IMR-90 (cell line): ENCODE results near the gene DUS2. TPM values are rescaled to one million over a fixed set of nuclear protein-coding genes. Genes with fewer than 3 reads are reported as not detected.

Experiments
- ATAC-seq: fragments of 200-7000 bp; cut with Tn5 transposase; 2 replicates; pipeline ENCODE4 v1.9.1; 2020; ENCODE audit warnings: low read depth, mild to moderate bottlenecking, moderate library complexity
- BruUV-seq: library from RNA; stranded (reverse); fragments of 400-500 nt; replicated peaks from 2 replicates; lab custom pipeline; 2021; lab: Mats Ljungman, UMichigan
- CTCF ChIA-PET: fragments of 300-600 bp; formaldehyde crosslinking; extraction: SDS; loops from one replicate; lab custom pipeline; 2021; ENCODE audit warnings: antibody characterized with exemption; lab: Yijun Ruan, JAX
- POLR2A ChIA-PET: fragments of 300-600 bp; sonication (Branson Sonifier 250); formaldehyde crosslinking; loops from one replicate; lab custom pipeline; 2022; ENCODE audit warnings: antibody characterized with exemption; ENCODE audit not compliant: unreplicated experiment; lab: Charles Lee
- DNase-seq: peaks from one replicate; pipeline ENCODE4 v3.0.0; 2013
- H2AFZ ChIP-seq: replicated peaks from 2 replicates; pipeline ENCODE3; 2013; ENCODE audit warnings: low read length, mild to moderate bottlenecking; ENCODE audit not compliant: poor library complexity
- H2AK5ac ChIP-seq: 2 replicates; pipeline ENCODE4 v1.6.1; 2013; ENCODE audit warnings: low read depth, low read length, inconsistent platforms
- H2AK9ac ChIP-seq: replicated peaks from 2 replicates; pipeline ENCODE3; 2013; ENCODE audit warnings: mild to moderate bottlenecking, low read depth, low read length, moderate library complexity; ENCODE audit not compliant: poor library complexity
- H2BK120ac ChIP-seq: 2 replicates; pipeline ENCODE4 v1.6.1; 2013; ENCODE audit warnings: low read depth, low read length, inconsistent platforms
- H2BK15ac ChIP-seq: 3 replicates; pipeline ENCODE4 v1.6.1; 2013; ENCODE audit warnings: low read depth, low read length, inconsistent platforms
- H2BK20ac ChIP-seq: 2 replicates; pipeline ENCODE4 v1.6.1; 2013; ENCODE audit warnings: low read depth, mild to moderate bottlenecking, inconsistent platforms, low read length, moderate library complexity
- H2BK5ac ChIP-seq: 2 replicates; pipeline ENCODE4 v1.6.1; 2013; ENCODE audit warnings: mild to moderate bottlenecking, low read depth, low read length, inconsistent platforms; ENCODE audit not compliant: poor library complexity, severe bottlenecking
- H3K14ac ChIP-seq: replicated peaks from 2 replicates; pipeline ENCODE4 v1.6.1; 2013; ENCODE audit warnings: low read depth, low read length, inconsistent platforms
- H3K18ac ChIP-seq: 2 replicates; pipeline ENCODE4 v1.6.1; 2013; ENCODE audit warnings: low read depth, low read length, control low read depth
- H3K23ac ChIP-seq: 2 replicates; pipeline ENCODE4 v1.6.1; 2013; ENCODE audit warnings: low read depth, low read length, inconsistent platforms
- H3K27ac ChIP-seq: 2 replicates; pipeline ENCODE4 v1.5.1; 2013; ENCODE audit warnings: mild to moderate bottlenecking, control low read depth, low read length; ENCODE audit not compliant: insufficient read depth
- H3K27me3 ChIP-seq: 2 replicates; pipeline ENCODE4 v1.6.1; 2013; ENCODE audit warnings: low read length; ENCODE audit not compliant: control insufficient read depth, insufficient read depth
- H3K36me3 ChIP-seq: 2 replicates; pipeline ENCODE4 v1.6.1; 2013; ENCODE audit warnings: low read length, mixed read lengths; ENCODE audit not compliant: control insufficient read depth, insufficient read depth
- H3K4ac ChIP-seq: 2 replicates; pipeline ENCODE4 v1.6.1; 2013; ENCODE audit warnings: low read depth, low read length, inconsistent platforms
- H3K4me1 ChIP-seq: 2 replicates; pipeline ENCODE4 v1.6.1; 2013; ENCODE audit warnings: low read length, mixed read lengths; ENCODE audit not compliant: control insufficient read depth, insufficient read depth
- H3K4me2 ChIP-seq: 2 replicates; pipeline ENCODE4 v1.6.1; 2013; ENCODE audit warnings: low read depth, mild to moderate bottlenecking, control low read depth, low read length, moderate library complexity
- H3K4me3 ChIP-seq: 2 replicates; pipeline ENCODE4 v1.5.1; 2013; ENCODE audit warnings: low read depth, mild to moderate bottlenecking, control low read depth, low read length, moderate library complexity; ENCODE audit not compliant: insufficient read depth
- H3K56ac ChIP-seq: 2 replicates; pipeline ENCODE4 v1.6.1; 2013; ENCODE audit warnings: low read length, inconsistent platforms; ENCODE audit not compliant: insufficient read depth; ENCODE audit errors: extremely low read depth
- H3K79me1 ChIP-seq, 2 experiments: 2 replicates each; pipeline ENCODE4 v1.6.1; 2013; ENCODE audit warnings: low read length in 2 of 2, inconsistent platforms in 1 of 2, low read depth in 1 of 2
- H3K9ac ChIP-seq: 2 replicates; pipeline ENCODE4 v1.6.1; 2013; ENCODE audit warnings: low read depth, low read length, control low read depth
- H3K9me1 ChIP-seq: 2 replicates; pipeline ENCODE4 v1.6.1; 2013; ENCODE audit warnings: low read length, inconsistent platforms; ENCODE audit not compliant: insufficient read depth
- H3K9me3 ChIP-seq: 2 replicates; pipeline ENCODE4 v1.6.1; 2013; ENCODE audit warnings: low read length; ENCODE audit not compliant: control insufficient read depth, insufficient read depth
- H4K20me1 ChIP-seq: 2 replicates; pipeline ENCODE4 v1.6.1; 2013; ENCODE audit warnings: low read length, inconsistent platforms; ENCODE audit not compliant: insufficient read depth
- H4K5ac ChIP-seq: 2 replicates; pipeline ENCODE4 v1.6.1; 2013; ENCODE audit warnings: mild to moderate bottlenecking, low read depth, low read length, control low read depth
- H4K8ac ChIP-seq, 2 experiments: 2 replicates each; pipeline ENCODE4 v1.6.1; 2013; ENCODE audit warnings: low read depth in 2 of 2, low read length in 2 of 2, control low read depth in 1 of 2, inconsistent platforms in 1 of 2
- H4K91ac ChIP-seq: 2 replicates; pipeline ENCODE4 v1.6.1; 2013; ENCODE audit warnings: low read depth, low read length, inconsistent platforms; ENCODE audit not compliant: insufficient read depth
- CHD1 ChIP-seq: IDR thresholded peaks from 2 replicates; pipeline ENCODE4 v1.6.1; 2012; ENCODE audit warnings: low read depth, low read length, improper control_type of control experiment
- MAZ ChIP-seq: IDR thresholded peaks from 2 replicates; pipeline ENCODE4 v1.6.1; 2012; ENCODE audit warnings: low read depth, mild to moderate bottlenecking, low read length, improper control_type of control experiment, moderate library complexity, borderline replicate concordance
- MXI1 ChIP-seq: IDR thresholded peaks from 2 replicates; pipeline ENCODE4 v1.6.1; 2012; ENCODE audit warnings: low read depth, mild to moderate bottlenecking, low read length, moderate library complexity, borderline replicate concordance
- RAD21 ChIP-seq: IDR thresholded peaks from 2 replicates; pipeline ENCODE4 v1.6.1; 2012; ENCODE audit warnings: low read length, improper control_type of control experiment
- RCOR1 ChIP-seq: IDR thresholded peaks from 2 replicates; pipeline ENCODE4 v1.6.1; 2012; ENCODE audit warnings: mild to moderate bottlenecking, low read length, improper control_type of control experiment; ENCODE audit not compliant: insufficient replicate concordance
- RFX5 ChIP-seq: IDR thresholded peaks from 2 replicates; pipeline ENCODE4 v1.8.0; 2012; ENCODE audit warnings: low read depth, mild to moderate bottlenecking, low read length, moderate library complexity
- SMC3 ChIP-seq: fragments of 150-350 bp; IDR thresholded peaks from 2 replicates; pipeline ENCODE4 v1.6.1; 2016; ENCODE audit warnings: low read depth, mild to moderate bottlenecking, antibody characterized with exemption, low read length, moderate library complexity
- whole genome bisulfite sequencing, 2 experiments: methylation state at CpG; one replicate each; pipeline versions ENCODE4 v1.1.5 to v1.1.7; 2013; ENCODE audit warnings: missing lambda C conversion rate in 2 of 2; ENCODE audit not compliant: insufficient read length in 1 of 2; ENCODE audit errors: extremely low coverage in 2 of 2; 5-methylcytosine and 5-hydroxymethylcytosine counted together
- dilution Hi-C: fragments of 300-500 bp; cut with HindIII; formaldehyde crosslinking; loops from one replicate; pipeline ENCODE4 v1.14.3; 2018; ENCODE audit warnings: low sequenced_read_pairs; ENCODE audit not compliant: unreplicated experiment
- in situ Hi-C: fragments of 300-500 bp; cut with MboI; formaldehyde crosslinking; loops from 3 replicates; pipeline ENCODE4 v1.14.3; 2019; ENCODE audit warnings: low sequenced_read_pairs, inconsistent platforms, mixed read lengths
- intact Hi-C: fragments of 100-400 bp; cut with micrococcal nuclease; formaldehyde crosslinking; loops from 2 replicates; pipeline ENCODE4 v1.10.0; 2022
- polyA plus RNA-seq, 3 experiments: library from polyadenylated mRNA; depleted of rRNA; stranded (reverse); fragments of >200 nt; gene quantifications; 2 replicates each; pipeline ENCODE4 v1.2.3, GENCODE V29; 2012; ENCODE audit warnings: low replicate concordance in 1 of 3
- total RNA-seq: library from RNA; depleted of rRNA; stranded (reverse); fragments of >200 nt; gene quantifications from 2 replicates; pipeline ENCODE4 v1.2.3, GENCODE V29; 2012
- TF ChIP-seq, protein P1 (sequence below): conservative IDR thresholded peaks from 2 replicates; pipeline ENCODE4 v1.5.1; 2012; ENCODE audit warnings: mild to moderate bottlenecking, low read depth, low read length, improper control_type of control experiment

DUS2 gene
- total and polyA plus RNA-seq, 2 of the 4 experiments (the other 2 are of a cell fraction), result 15.8 to 30.5 TPM

DNA sequence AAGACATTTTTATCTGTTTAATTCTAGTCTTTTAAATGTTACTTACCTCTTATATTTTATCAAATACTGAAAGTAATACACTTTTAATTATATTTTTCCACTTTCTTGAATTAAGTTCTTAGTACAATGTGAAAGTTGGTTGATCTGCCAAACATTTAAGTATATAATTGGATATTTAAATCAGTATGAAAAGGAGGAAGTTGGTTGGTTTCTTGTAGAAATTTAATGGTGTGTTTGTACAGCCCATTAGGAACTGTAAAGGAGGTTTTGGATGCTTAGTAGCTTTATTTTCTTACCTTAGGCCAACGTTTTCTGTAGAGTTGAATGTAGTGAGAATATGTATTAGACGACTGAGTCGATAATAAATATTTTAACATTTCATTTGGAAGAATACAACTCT lies 67.4 kb downstream of the DUS2 start:
- no peak overlapping the region for H3K4ac ChIP-seq
- H2AFZ ChIP-seq, result no peak overlapping the region
- H2AK5ac ChIP-seq, result no peak overlapping the region
- no TSS peak for BruUV-seq
- CTCF ChIA-PET, result no interaction called here
- intact Hi-C loops, result loop anchor here (5.0 kb wide), 1 partner anchor 42 kb away; no protein-coding TSS in a partner anchor
- no peak overlapping the region for H4K8ac ChIP-seq
- no peak overlapping the region for H2AK9ac ChIP-seq
- H2BK5ac ChIP-seq, result peak overlapping the region; percentile 34
- no peak overlapping the region for H3K27ac ChIP-seq
- H3K23ac ChIP-seq, result no peak overlapping the region
- no peak overlapping the region for H2BK120ac ChIP-seq
- H3K18ac ChIP-seq, result no peak overlapping the region
- H3K9me1 ChIP-seq, result peaks cover 3% of the 10 kb centered on the region
- H4K20me1 ChIP-seq, result peaks cover 21% of the 10 kb centered on the region; the same call in 1 of the 2 replicates
- H3K14ac ChIP-seq, result no peak overlapping the region
- no peak for ATAC-seq
- no peak overlapping the region for H3K9ac ChIP-seq
- H3K36me3 ChIP-seq, result no peaks in the 10 kb centered on the region
- no peak overlapping the region for H2BK20ac ChIP-seq
- no CpG with 5 or more reads among the region's 3 CpGs for WGBS, 2 experiments
- POLR2A ChIA-PET, result no interaction called here
- TF ChIP-seq RFX5 (no peak), MAZ (no peak), CHD1 (no peak), RCOR1 (no peak), MXI1 (no peak), RAD21 (no peak), SMC3 (no peak)
- TF ChIP-seq, protein P1, sequence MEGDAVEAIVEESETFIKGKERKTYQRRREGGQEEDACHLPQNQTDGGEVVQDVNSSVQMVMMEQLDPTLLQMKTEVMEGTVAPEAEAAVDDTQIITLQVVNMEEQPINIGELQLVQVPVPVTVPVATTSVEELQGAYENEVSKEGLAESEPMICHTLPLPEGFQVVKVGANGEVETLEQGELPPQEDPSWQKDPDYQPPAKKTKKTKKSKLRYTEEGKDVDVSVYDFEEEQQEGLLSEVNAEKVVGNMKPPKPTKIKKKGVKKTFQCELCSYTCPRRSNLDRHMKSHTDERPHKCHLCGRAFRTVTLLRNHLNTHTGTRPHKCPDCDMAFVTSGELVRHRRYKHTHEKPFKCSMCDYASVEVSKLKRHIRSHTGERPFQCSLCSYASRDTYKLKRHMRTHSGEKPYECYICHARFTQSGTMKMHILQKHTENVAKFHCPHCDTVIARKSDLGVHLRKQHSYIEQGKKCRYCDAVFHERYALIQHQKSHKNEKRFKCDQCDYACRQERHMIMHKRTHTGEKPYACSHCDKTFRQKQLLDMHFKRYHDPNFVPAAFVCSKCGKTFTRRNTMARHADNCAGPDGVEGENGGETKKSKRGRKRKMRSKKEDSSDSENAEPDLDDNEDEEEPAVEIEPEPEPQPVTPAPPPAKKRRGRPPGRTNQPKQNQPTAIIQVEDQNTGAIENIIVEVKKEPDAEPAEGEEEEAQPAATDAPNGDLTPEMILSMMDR, result no peak
- H3K4me3 ChIP-seq, result no peak overlapping the region
- no peaks in the 10 kb centered on the region for H3K27me3 ChIP-seq
- no peak overlapping the region for H3K56ac ChIP-seq
- in situ Hi-C loops, result loop anchor here (10.0 kb wide), 1 partner anchor 134 kb away; no protein-coding TSS in a partner anchor
- H3K9me3 ChIP-seq, result no peaks in the 10 kb centered on the region
- no peak overlapping the region; the same call in 1 of the 2 replicates for H3K4me2 ChIP-seq
- peaks cover 2% of the 10 kb centered on the region; the same call in 1 of the 2 replicates for H3K4me1 ChIP-seq
- no peak overlapping the region for H2BK15ac ChIP-seq
- DNase-seq, result no peak
- dilution Hi-C loops, result no loop called here
- peaks cover 20 to 66% of the 10 kb centered on the region in 2 experiments for H3K79me1 ChIP-seq
- no peak overlapping the region for H4K91ac ChIP-seq
- no peak overlapping the region for H4K5ac ChIP-seq
